ACC112 (cell line): ENCODE measurements around the gene CLEC18B.
"Not testable (repeated sequence)": the region's sequence is repeated elsewhere in the genome, so short reads cannot be mapped to it uniquely, and the experiment has no call there.

Source experiments
- H2AFZ ChIP-seq: fragments of 200-600 bp; sonication (generic); one replicate; pipeline ENCODE4 v1.6.0; 2017; ENCODE audit warnings: antibody characterized with exemption, low read length; ENCODE audit not compliant: unreplicated experiment
- H3K27ac ChIP-seq: fragments of 200-600 bp; sonication (generic); 2 replicates; pipeline ENCODE4 v1.5.1; 2014; ENCODE audit warnings: low read depth, mild to moderate bottlenecking, antibody characterized with exemption, low read length, moderate library complexity
- H3K27me3 ChIP-seq: fragments of 200-600 bp; sonication (generic); 2 replicates; pipeline ENCODE4 v1.6.1; 2014; ENCODE audit warnings: mild to moderate bottlenecking, antibody characterized with exemption, low read length, moderate library complexity, mixed read lengths; ENCODE audit not compliant: insufficient read depth
- H3K36me3 ChIP-seq: fragments of 200-600 bp; sonication (generic); 2 replicates; pipeline ENCODE4 v1.6.1; 2016; ENCODE audit warnings: mild to moderate bottlenecking, antibody characterized with exemption, low read length, moderate library complexity, mixed read lengths; ENCODE audit not compliant: insufficient read depth
- H3K4me1 ChIP-seq: fragments of 200-600 bp; sonication (generic); one replicate; pipeline ENCODE4 v1.6.1; 2016; ENCODE audit warnings: low read length, mixed read lengths; ENCODE audit not compliant: insufficient read depth, unreplicated experiment, control insufficient read depth
- H3K4me3 ChIP-seq: fragments of 200-600 bp; sonication (generic); 2 replicates; pipeline ENCODE4 v1.5.1; 2014; ENCODE audit warnings: mild to moderate bottlenecking, low read depth, low read length
- H3K79me2 ChIP-seq: fragments of 200-600 bp; sonication (generic); one replicate; pipeline ENCODE4 v1.6.0; 2016; ENCODE audit warnings: low read length; ENCODE audit not compliant: control insufficient read depth, unreplicated experiment, insufficient read depth

The CLEC18B gene

GRCh38 chr16:74417897-74418296 is 3.4 kb downstream of the CLEC18B start:
- not testable (repeated sequence) for H3K27me3 ChIP-seq, H2AFZ ChIP-seq, H3K4me3 ChIP-seq, H3K79me2 ChIP-seq, H3K4me1 ChIP-seq, H3K27ac ChIP-seq, H3K36me3 ChIP-seq

- H3K79me2 ChIP-seq, H2AFZ ChIP-seq, H3K27ac ChIP-seq, H3K27me3 ChIP-seq, H3K36me3 ChIP-seq, H3K4me1 ChIP-seq, H3K4me3 ChIP-seq: not testable (repeated sequence)
Measured at GRCh38 chr16:74413920-74414319, 7.4 kb downstream of the CLEC18B start.

GRCh38 chr16:74413485-74413884 is 7.8 kb downstream of the CLEC18B start:
- H2AFZ ChIP-seq, H3K36me3 ChIP-seq, H3K4me3 ChIP-seq, H3K4me1 ChIP-seq, H3K79me2 ChIP-seq, H3K27ac ChIP-seq, H3K27me3 ChIP-seq: not testable (repeated sequence)

GRCh38 chr16:74412775-74413390 is 8.4 kb downstream of the CLEC18B start:
- H3K36me3 ChIP-seq, H3K27me3 ChIP-seq, H3K4me3 ChIP-seq, H2AFZ ChIP-seq, H3K79me2 ChIP-seq, H3K4me1 ChIP-seq, H3K27ac ChIP-seq: not testable (repeated sequence)

- not testable (repeated sequence) for H3K4me1 ChIP-seq, H3K79me2 ChIP-seq, H3K4me3 ChIP-seq, H3K27me3 ChIP-seq, H2AFZ ChIP-seq, H3K36me3 ChIP-seq, H3K27ac ChIP-seq
Measured at GRCh38 chr16:74412138-74412774, 9.0 kb downstream of the CLEC18B start.

GRCh38 chr16:74410981-74411380 is 10.3 kb downstream of the CLEC18B start:
- not testable (repeated sequence) for H3K27ac ChIP-seq, H3K27me3 ChIP-seq

GRCh38 chr16:74410057-74410957 is 11.0 kb downstream of the CLEC18B start:
- not testable (repeated sequence) for H3K4me1 ChIP-seq, H3K27me3 ChIP-seq, H3K79me2 ChIP-seq, H3K4me3 ChIP-seq, H3K36me3 ChIP-seq, H3K27ac ChIP-seq, H2AFZ ChIP-seq

More at GRCh38 chr16:74410981-74411380, 10.3 kb downstream of the CLEC18B start:
- not testable (repeated sequence) for H3K79me2 ChIP-seq, H3K4me1 ChIP-seq, H3K36me3 ChIP-seq, H2AFZ ChIP-seq, H3K4me3 ChIP-seq

- H3K4me1 ChIP-seq, H3K27ac ChIP-seq, H3K79me2 ChIP-seq, H3K27me3 ChIP-seq, H3K4me3 ChIP-seq, H3K36me3 ChIP-seq, H2AFZ ChIP-seq: not testable (repeated sequence)
Measured at GRCh38 chr16:74409185-74409981, 11.9 kb downstream of the CLEC18B start.

- H3K36me3 ChIP-seq, H3K27me3 ChIP-seq, H3K27ac ChIP-seq, H3K4me1 ChIP-seq, H2AFZ ChIP-seq, H3K79me2 ChIP-seq: not testable (repeated sequence)
- peak overlapping the region; percentile 57 for H3K4me3 ChIP-seq
Measured at GRCh38 chr16:74407362-74407705, 13.9 kb downstream of the CLEC18B start.

- H3K27ac ChIP-seq, H3K4me1 ChIP-seq, H3K79me2 ChIP-seq, H2AFZ ChIP-seq, H3K36me3 ChIP-seq, H3K27me3 ChIP-seq: not testable (repeated sequence)
- H3K4me3 ChIP-seq: peak overlapping the region; percentile 57
Measured at GRCh38 chr16:74406600-74407361, 14.5 kb downstream of the CLEC18B start.
